GM19035 (cell line): ENCODE data around the gene MOCOS.

Source experiments
- ATAC-seq: cut with Tn5 transposase; IDR thresholded peaks from one replicate; pipeline ENCODE4 v1.9.1; 2021; ENCODE audit not compliant: unreplicated experiment

The MOCOS gene

GRCh38 chr18:36299015-36299414, 111.7 kb downstream of the MOCOS start:
- no peak for ATAC-seq

- ATAC-seq = no peak
These were observed 112.9 kb downstream of the MOCOS start for GRCh38 chr18:36300211-36300610.

- ATAC-seq = no peak
These were observed 114.6 kb downstream of the MOCOS start for GRCh38 chr18:36301884-36302283.

GRCh38 chr18:36302676-36303075, 115.4 kb downstream of the MOCOS start:
- no peak for ATAC-seq

- no peak for ATAC-seq
These were observed 116.0 kb downstream of the MOCOS start for GRCh38 chr18:36303211-36303844.

- ATAC-seq = no peak
These were observed 117.4 kb downstream of the MOCOS start for GRCh38 chr18:36304723-36305122.

GRCh38 chr18:36305375-36305774, 118.1 kb downstream of the MOCOS start:
- ATAC-seq = no peak

- no peak for ATAC-seq
These were observed 120.2 kb downstream of the MOCOS start for GRCh38 chr18:36307513-36307912.

- ATAC-seq = no peak
These were observed 121.6 kb downstream of the MOCOS start for GRCh38 chr18:36308711-36309435.

GRCh38 chr18:36309436-36310391, 122.4 kb downstream of the MOCOS start:
- ATAC-seq = no peak

GRCh38 chr18:36311026-36311570, 123.8 kb downstream of the MOCOS start:
- no peak for ATAC-seq

- no peak for ATAC-seq
These were observed 125.6 kb downstream of the MOCOS start for GRCh38 chr18:36312806-36313395.

- ATAC-seq = no peak
These were observed 126.8 kb downstream of the MOCOS start for GRCh38 chr18:36314098-36314497.

GRCh38 chr18:36314754-36315153, 127.5 kb downstream of the MOCOS start:
- ATAC-seq = no peak

- ATAC-seq = no peak
These were observed 128.4 kb downstream of the MOCOS start for GRCh38 chr18:36315736-36316135.

- ATAC-seq = no peak
These were observed 128.9 kb downstream of the MOCOS start for GRCh38 chr18:36316246-36316645.
